Small intestine (tissue), 7 donors: ENCODE results near the gene RIMBP2. TPM values are rescaled to one million over a fixed set of nuclear protein-coding genes. Genes with fewer than 3 reads are reported as not detected.

Source experiments
- DNase-seq, 2 donors: peaks; one replicate each; pipeline versions ENCODE4 v3.0.0 to v3.0.0-alpha.2; 2013
- FAIRE-seq: peaks from 2 replicates; lab custom pipeline; 2012; peaks lifted over from hg19 to GRCh38; lab: Jason Lieb, UNC
- H3K27ac ChIP-seq, 3 donors: one replicate each; pipeline ENCODE4 v1.5.1; 2013; ENCODE audit warnings: low read length in 2 of 3, mild to moderate bottlenecking in 2 of 3, control low read depth in 1 of 3, inconsistent platforms in 1 of 3, low read depth in 1 of 3, moderate library complexity in 1 of 3
- H3K27me3 ChIP-seq, 3 donors: one replicate each; pipeline ENCODE4 v1.6.1; 2013; ENCODE audit warnings: low read length in 3 of 3, inconsistent platforms in 1 of 3; ENCODE audit not compliant: control insufficient read depth in 3 of 3, insufficient read depth in 3 of 3
- H3K36me3 ChIP-seq, 3 donors: one replicate each; pipeline ENCODE4 v1.6.1; 2013; ENCODE audit warnings: low read length in 3 of 3, inconsistent platforms in 1 of 3, low read depth in 1 of 3, mild to moderate bottlenecking in 1 of 3, moderate library complexity in 1 of 3; ENCODE audit not compliant: control insufficient read depth in 3 of 3, insufficient read depth in 2 of 3
- H3K4me1 ChIP-seq, 3 donors: one replicate each; pipeline ENCODE4 v1.6.1; 2013; ENCODE audit warnings: low read length in 2 of 3, inconsistent platforms in 1 of 3, low read depth in 1 of 3, mild to moderate bottlenecking in 1 of 3, moderate library complexity in 1 of 3; ENCODE audit not compliant: control insufficient read depth in 3 of 3, insufficient read depth in 2 of 3
- H3K4me3 ChIP-seq, 3 donors: one replicate each; pipeline ENCODE4 v1.5.1; 2013; ENCODE audit warnings: low read length in 3 of 3, control low read depth in 1 of 3, inconsistent platforms in 1 of 3, low read depth in 1 of 3, mild to moderate bottlenecking in 1 of 3, moderate library complexity in 1 of 3
- H3K9me3 ChIP-seq, 2 donors: one replicate each; pipeline ENCODE4 v1.6.1; 2013; ENCODE audit warnings: low read depth in 1 of 2, low read length in 1 of 2; ENCODE audit not compliant: control insufficient read depth in 2 of 2, insufficient read depth in 1 of 2
- WGBS, 3 donors: extraction: QIAGEN DNeasy Blood & Tissue Kit; methylation state at CpG; one replicate each; pipeline ENCODE4 v1.1.7; 2013; 5-methylcytosine and 5-hydroxymethylcytosine counted together
- polyA plus RNA-seq, 4 donors: library from polyadenylated mRNA; stranded (reverse) in 3 of 4; unstranded in 1 of 4; fragments of 200-250 nt in 3 of 4; fragments of 120-200 nt in 1 of 4; gene quantifications; one replicate each; pipeline versions ENCODE4 v1.2.1 to v1.2.3, GENCODE V29; 2013
- donor health status: healthy with polysubstance abuse.
- donor health status: control.
- donor health status: control.
- donor health status: Bipolar disorder and iron deficiency.
- donor health status: healthy.

RIMBP2 gene
- polyA plus RNA-seq, 4 donors, result 0.22 to 12.2 (median 2.3) TPM

DNA sequence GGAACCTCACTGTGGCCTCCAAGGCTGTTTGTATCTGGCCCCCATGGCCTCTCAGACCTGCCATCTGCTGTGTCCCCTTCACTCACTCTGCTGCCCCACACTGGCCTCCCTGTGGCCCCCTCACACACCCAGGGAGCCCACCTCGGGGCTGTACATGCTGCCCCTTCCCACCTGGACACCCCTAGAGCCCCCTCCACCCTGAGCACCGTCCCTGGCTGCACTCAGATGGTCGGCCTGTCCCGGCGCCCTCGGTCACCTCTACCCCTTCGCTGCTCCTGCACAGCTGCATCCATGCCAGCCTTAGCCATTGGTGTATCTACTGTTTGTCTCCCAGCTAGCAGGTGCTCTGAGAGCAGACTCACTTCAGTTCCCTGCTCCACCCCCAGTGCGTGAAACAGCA lies 144.4 kb downstream of the RIMBP2 start:
- Histone ChIP-seq H3K4me3 (no peak overlapping the region), H3K4me1 (no peaks in the 10 kb centered on the region), H3K9me3 (no peaks in the 10 kb centered on the region), H3K27ac (no peak overlapping the region), H3K27me3 (no peaks in the 10 kb centered on the region), H3K36me3 (no peaks in the 10 kb centered on the region)
- DNase-seq, result no peak
- FAIRE-seq, result no peak
- 80 to 85% (median 84%) methylated on average over 8 of the region's 8 CpGs for WGBS, 3 donors

DNA sequence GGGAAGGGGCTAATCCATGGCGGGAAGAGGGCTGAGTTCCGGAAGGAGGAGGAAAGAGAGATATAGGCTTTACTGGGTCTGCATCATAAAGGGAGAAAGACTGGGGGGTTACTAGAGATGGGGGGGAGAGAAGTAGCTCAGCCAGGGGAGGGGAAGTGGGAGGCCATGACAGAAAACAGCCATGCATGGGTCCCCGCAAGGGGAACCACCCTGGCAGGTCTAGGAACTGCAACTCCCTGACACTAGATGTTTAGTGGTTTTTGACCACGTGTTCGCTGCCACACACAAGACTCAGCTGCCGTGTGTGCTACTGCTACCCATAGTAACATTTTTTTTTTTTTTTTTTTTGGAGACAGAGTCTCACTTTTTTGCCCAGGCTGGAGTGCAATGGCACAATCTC lies 145.0 kb downstream of the RIMBP2 start:
- Histone ChIP-seq H3K36me3 (no peaks in the 10 kb centered on the region), H3K9me3 (peaks cover 0 to 2% of the 10 kb centered on the region in 2 donors), H3K4me3 (no peak overlapping the region), H3K27me3 (no peaks in the 10 kb centered on the region), H3K27ac (no peak overlapping the region), H3K4me1 (no peaks in the 10 kb centered on the region)
- DNase-seq, result no peak
- 74 to 86% (median 83%) methylated on average over 6 of the region's 6 CpGs for WGBS, 3 donors
- FAIRE-seq, result no peak

DNA sequence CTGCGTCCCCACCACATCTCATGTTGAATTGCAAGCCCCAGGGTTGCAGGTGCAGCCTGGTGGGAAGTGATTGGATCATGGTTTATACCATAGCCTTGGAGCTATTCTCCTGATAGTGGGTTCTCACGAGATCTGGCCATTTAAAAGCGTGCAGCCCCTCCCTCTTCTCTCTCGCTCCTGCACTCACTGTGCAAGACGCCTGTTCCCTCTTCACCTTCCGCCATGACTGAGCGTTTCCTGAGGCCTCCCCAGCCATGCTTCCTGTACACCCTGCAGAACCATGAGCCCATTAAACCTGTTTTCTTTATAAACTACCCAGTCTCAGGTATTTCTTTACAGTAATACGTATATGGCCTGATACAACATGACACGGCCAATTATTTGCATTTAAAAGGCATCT lies 146.6 kb downstream of the RIMBP2 start:
- H3K4me1 ChIP-seq, result no peaks in the 10 kb centered on the region
- H3K36me3 ChIP-seq, result no peaks in the 10 kb centered on the region
- H3K27ac ChIP-seq, result no peak overlapping the region
- no peaks in the 10 kb centered on the region for H3K27me3 ChIP-seq
- DNase-seq (no peak), FAIRE-seq (no peak)
- no peak overlapping the region for H3K4me3 ChIP-seq
- WGBS, 3 donors, result 66 to 82% (median 69%) methylated on average over 9 of the region's 9 CpGs
- peaks cover 2 to 3% of the 10 kb centered on the region in 2 donors for H3K9me3 ChIP-seq

DNA sequence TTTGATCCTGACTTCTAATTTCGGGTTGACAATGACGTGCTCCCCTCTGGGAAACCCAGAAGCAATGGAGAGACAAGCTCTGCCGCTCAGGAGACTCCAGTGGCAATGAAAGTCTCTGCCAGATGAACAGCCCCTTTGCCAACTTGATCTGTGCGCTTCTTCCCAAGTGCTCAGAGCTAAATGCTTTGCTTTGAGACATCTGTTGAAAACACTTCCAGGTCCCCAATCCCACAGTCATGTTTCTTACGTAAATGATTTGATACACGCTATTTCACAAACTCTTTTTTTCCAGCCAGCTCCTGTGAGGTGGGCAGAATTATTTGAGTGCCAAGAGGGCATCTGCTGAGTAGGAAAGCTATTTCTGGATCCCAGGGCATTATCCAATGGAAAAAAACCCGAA lies 147.6 kb downstream of the RIMBP2 start:
- WGBS, 3 donors, result 81 to 85% (median 83%) methylated on average over 7 of the region's 7 CpGs

DNA sequence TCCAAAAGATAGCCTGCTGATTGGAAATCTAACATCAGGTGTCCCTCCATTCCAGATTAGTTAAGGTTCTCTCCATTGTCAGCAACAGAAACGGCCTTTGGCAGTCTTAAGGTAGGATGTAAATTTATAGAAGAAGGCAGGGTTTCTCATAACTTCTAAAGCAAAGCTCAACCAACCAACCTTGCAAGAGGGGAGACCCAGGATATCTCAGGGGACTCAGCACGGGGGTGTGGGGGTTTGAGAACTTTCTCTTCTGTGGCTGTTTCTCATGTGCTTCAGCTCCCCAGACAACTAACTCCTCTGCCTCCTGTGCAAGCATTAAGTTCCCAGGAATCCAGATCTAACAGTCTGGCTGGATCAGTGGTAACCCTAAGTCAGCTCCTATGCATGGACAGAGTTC lies 148.1 kb downstream of the RIMBP2 start:
- DNase-seq (no peak), FAIRE-seq (no peak)
- no peaks in the 10 kb centered on the region for H3K27me3 ChIP-seq
- H3K4me1 ChIP-seq, result no peaks in the 10 kb centered on the region
- H3K9me3 ChIP-seq, result peaks cover 2 to 3% of the 10 kb centered on the region in 2 donors
- no peak overlapping the region for H3K4me3 ChIP-seq
- H3K27ac ChIP-seq, result no peak overlapping the region
- 61 to 63% (median 63%) methylated on average over 2 of the region's 2 CpGs for WGBS, 3 donors
- H3K36me3 ChIP-seq, result no peaks in the 10 kb centered on the region

More for the DNA sequence above, 147.6 kb downstream of the RIMBP2 start:
- DNase-seq, result no peak
- H3K9me3 ChIP-seq, result peaks cover 2 to 3% of the 10 kb centered on the region in 2 donors
- no peak overlapping the region for H3K27ac ChIP-seq
- no peaks in the 10 kb centered on the region for H3K27me3 ChIP-seq
- H3K4me1 ChIP-seq, result no peaks in the 10 kb centered on the region
- FAIRE-seq, result no peak
- no peak overlapping the region for H3K4me3 ChIP-seq
- H3K36me3 ChIP-seq, result no peaks in the 10 kb centered on the region

DNA sequence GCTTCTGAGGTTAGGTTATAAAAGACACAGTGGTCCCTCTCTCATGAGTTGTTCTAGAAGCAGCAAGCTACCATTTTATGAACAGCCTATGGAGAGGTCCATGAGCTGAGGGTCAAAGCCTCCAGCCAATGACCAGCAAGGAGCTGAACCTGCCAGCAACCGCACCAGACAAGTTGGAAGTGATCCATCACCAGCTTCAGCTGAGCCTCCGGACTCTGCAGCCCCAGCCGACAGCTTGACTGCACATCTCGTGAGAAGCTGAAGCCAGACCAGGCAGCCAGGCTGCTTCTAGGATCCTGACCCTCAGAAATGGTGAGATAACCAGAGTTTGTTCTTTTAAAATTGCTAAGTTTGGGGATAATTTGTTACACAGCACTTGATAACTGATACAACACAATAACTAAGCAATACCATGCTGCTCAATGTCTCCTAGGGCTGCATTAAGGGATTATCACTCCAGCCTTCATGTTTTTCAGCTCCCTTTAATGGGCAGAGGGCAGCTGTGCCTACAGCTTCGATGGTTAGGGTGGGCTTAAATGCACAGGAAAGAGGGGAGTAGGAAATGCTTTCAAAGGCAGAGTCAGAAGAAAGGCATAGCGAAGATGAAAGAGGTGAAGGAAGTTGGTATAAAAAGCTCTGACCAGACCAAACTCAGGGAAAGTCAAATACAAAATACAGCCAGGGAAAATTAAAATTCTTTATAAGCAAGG lies 149.5 kb downstream of the RIMBP2 start:
- Histone ChIP-seq H3K36me3 (no peaks in the 10 kb centered on the region), H3K4me3 (no peak overlapping the region), H3K9me3 (peaks cover 2 to 3% of the 10 kb centered on the region in 2 donors), H3K4me1 (no peaks in the 10 kb centered on the region), H3K27ac (no peak overlapping the region), H3K27me3 (no peaks in the 10 kb centered on the region)
- DNase-seq (no peak), FAIRE-seq (no peak)
- 79 to 82% (median 79%) methylated on average over 6 of the region's 6 CpGs for WGBS, 3 donors

DNA sequence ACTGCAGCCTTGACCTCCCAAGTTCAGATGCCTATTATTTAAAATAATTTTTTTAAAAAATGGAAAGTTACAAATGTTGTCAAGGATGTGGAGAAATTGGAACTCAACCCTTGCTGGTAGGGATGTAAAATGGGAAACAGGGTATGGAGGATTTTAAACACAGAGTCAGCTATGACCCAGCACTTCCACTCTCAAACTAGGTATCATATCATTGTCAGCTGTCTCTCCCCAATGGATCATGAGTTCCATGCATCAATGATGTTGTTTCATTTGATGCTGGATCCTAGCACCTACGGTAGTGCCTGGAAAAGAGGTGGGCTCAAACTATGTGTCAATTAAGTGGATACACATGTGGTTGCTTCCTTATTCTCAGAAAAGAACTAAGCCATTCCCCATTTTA lies 150.9 kb downstream of the RIMBP2 start:
- Histone ChIP-seq H3K27me3 (no peaks in the 10 kb centered on the region), H3K4me3 (no peak overlapping the region), H3K4me1 (no peaks in the 10 kb centered on the region), H3K36me3 (no peaks in the 10 kb centered on the region), H3K27ac (no peak overlapping the region), H3K9me3 (peaks cover 2 to 3% of the 10 kb centered on the region in 2 donors)
- 94 to 100% (median 95%) methylated on average over 1 of the region's 1 CpG for WGBS, 3 donors
- DNase-seq (no peak), FAIRE-seq (no peak)

DNA sequence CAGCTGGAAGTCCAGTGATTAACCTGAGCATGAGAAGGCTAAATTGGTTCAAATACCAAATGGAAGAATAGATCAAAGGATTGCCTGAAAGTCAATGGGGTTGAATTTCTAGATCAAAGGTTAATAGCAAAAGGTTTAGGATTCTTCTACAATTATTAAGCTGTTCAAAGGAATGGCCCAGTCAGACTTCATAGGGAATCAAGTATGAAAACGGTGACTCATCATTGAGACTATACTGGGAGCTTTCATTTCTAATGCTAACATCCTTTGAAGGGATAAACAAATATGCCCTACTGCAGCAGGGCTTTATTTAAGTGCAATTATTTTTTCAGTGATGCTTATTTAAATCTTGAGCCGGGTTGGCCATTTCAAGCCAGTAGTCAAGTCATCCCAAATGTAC lies 152.8 kb downstream of the RIMBP2 start:
- H3K27me3 ChIP-seq, result no peaks in the 10 kb centered on the region
- peaks cover 2 to 3% of the 10 kb centered on the region in 2 donors for H3K9me3 ChIP-seq
- WGBS, 3 donors, result 31 to 60% (median 47%) methylated on average over 2 of the region's 2 CpGs
- H3K36me3 ChIP-seq, result no peaks in the 10 kb centered on the region
- no peak for DNase-seq
- H3K27ac ChIP-seq, result no peak overlapping the region
- H3K4me1 ChIP-seq, result peaks cover 0 to 3% (median 2%) of the 10 kb centered on the region in 3 donors
- FAIRE-seq, result no peak
- no peak overlapping the region for H3K4me3 ChIP-seq

DNA sequence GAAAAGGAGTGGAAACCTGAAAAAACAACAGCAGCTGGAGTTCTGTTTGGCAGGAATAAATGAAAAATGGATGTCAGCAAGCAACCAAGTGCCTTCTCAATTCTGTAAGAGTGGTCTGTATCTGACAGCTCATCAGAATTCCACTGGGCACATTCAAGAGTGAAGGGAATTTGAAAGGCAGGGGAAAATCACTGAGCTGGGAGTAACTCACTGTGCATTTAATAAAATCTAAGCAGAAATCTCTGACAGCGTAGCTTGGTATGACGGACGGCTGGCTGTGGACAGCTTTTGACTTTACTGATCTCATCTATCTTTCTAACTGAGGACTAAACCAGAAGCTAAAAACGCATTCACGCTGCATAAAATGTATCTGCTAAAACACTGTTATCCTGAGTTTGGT lies 153.4 kb downstream of the RIMBP2 start:
- Histone ChIP-seq H3K36me3 (no peaks in the 10 kb centered on the region), H3K27me3 (no peaks in the 10 kb centered on the region), H3K4me3 (no peak overlapping the region), H3K9me3 (peaks cover 2 to 3% of the 10 kb centered on the region in 2 donors), H3K27ac (no peak overlapping the region), H3K4me1 (peaks cover 0 to 5% (median 4%) of the 10 kb centered on the region in 3 donors)
- FAIRE-seq, result no peak
- WGBS, 3 donors, result 74 to 81% (median 77%) methylated on average over 5 of the region's 5 CpGs
- no peak for DNase-seq
